K562 (cell line): ENCODE results near the gene KCNAB2. TPM values are rescaled to one million over a fixed set of nuclear protein-coding genes. Genes with fewer than 3 reads are reported as not detected.

Experiments used
- ATAC-seq: fragments of 200-7000 bp; cut with Tn5 transposase; 3 replicates; pipeline ENCODE4 v1.9.1; 2020; ENCODE audit warnings: moderate library complexity
- BruUV-seq: library from RNA; stranded (reverse); fragments of 400-500 nt; replicated peaks from 2 replicates; lab custom pipeline; 2021; lab: Mats Ljungman, UMichigan
- CTCF ChIA-PET: fragments of 300-600 bp; formaldehyde crosslinking; extraction: SDS; loops from one replicate; lab custom pipeline; 2021; ENCODE audit warnings: low intra/inter-chr PET ratio; lab: Yijun Ruan, JAX
- POLR2A ChIA-PET: fragments of 300-600, 350-650 bp; sonication (Branson Sonifier 250); formaldehyde crosslinking; extraction: SDS; loops from one replicate; lab custom pipeline; 2021; ENCODE audit warnings: antibody characterized with exemption, inconsistent platforms; lab: Yijun Ruan, JAX
- DNase-seq, 4 experiments: peaks; one replicate each; pipeline versions ENCODE4 v3.0.0 to v3.0.0-alpha.2; 2011 to 2018; ENCODE audit warnings: low spot score in 3 of 4, mixed read lengths in 3 of 4; ENCODE audit errors: extremely low read depth in 1 of 4
- FAIRE-seq: peaks from 2 replicates; lab custom pipeline; 2011; peaks lifted over from hg19 to GRCh38; lab: Jason Lieb, UNC
- H2AFZ ChIP-seq: 2 replicates; pipeline ENCODE4 v1.6.0; 2011; ENCODE audit warnings: low read depth, low read length, control low read depth, inconsistent platforms
- H3K27ac ChIP-seq: fragments of 200-600 bp; 3 replicates; pipeline ENCODE4 v1.8.0; 2011; ENCODE audit warnings: low read depth, mild to moderate bottlenecking, control low read depth, inconsistent platforms, low read length, moderate library complexity, mixed read lengths; ENCODE audit errors: extremely low read depth
- H3K27me3 ChIP-seq, 2 experiments: fragments of 300-600 bp in 1 of 2; 2 replicates in 1 of 2; 3 replicates in 1 of 2; pipeline versions ENCODE4 v1.6.0 to v1.8.0; 2011; ENCODE audit warnings: inconsistent platforms in 2 of 2, low read length in 2 of 2, mild to moderate bottlenecking in 1 of 2, mixed read lengths in 1 of 2, moderate library complexity in 1 of 2; ENCODE audit not compliant: control insufficient read depth in 2 of 2, insufficient read depth in 2 of 2
- H3K36me3 ChIP-seq: fragments of 300-600 bp; 3 replicates; pipeline ENCODE4 v1.8.0; 2011; ENCODE audit warnings: mild to moderate bottlenecking, low read length, inconsistent platforms; ENCODE audit not compliant: control insufficient read depth, insufficient read depth
- H3K4me1 ChIP-seq, 2 experiments: fragments of 200-600 bp in 1 of 2; replicated peaks in 1 of 2; 2 replicates in 1 of 2; 3 replicates in 1 of 2; pipeline versions ENCODE4 v1.5.1 to v1.8.0; 2011; ENCODE audit warnings: inconsistent platforms in 2 of 2, low read length in 2 of 2, mild to moderate bottlenecking in 1 of 2, mixed read lengths in 1 of 2, moderate library complexity in 1 of 2; ENCODE audit not compliant: control insufficient read depth in 2 of 2, insufficient read depth in 2 of 2
- H3K4me2 ChIP-seq: 2 replicates; pipeline ENCODE4 v1.6.1; 2011; ENCODE audit warnings: low read length, control low read depth, inconsistent platforms, mixed read lengths; ENCODE audit not compliant: insufficient read depth
- H3K4me3 ChIP-seq: fragments of 200-600 bp; sonication (generic), shearing (Covaris generic); 2 replicates; pipeline ENCODE4 v1.5.1; 2016; ENCODE audit warnings: control low read depth, inconsistent platforms
- H3K79me2 ChIP-seq: fragments of 200-600 bp; 3 replicates; pipeline ENCODE4 v1.8.0; 2011; ENCODE audit warnings: low read length, inconsistent platforms; ENCODE audit not compliant: control insufficient read depth, insufficient read depth
- H3K9ac ChIP-seq, 2 experiments: 2 replicates each; pipeline versions ENCODE4 v1.6.0 to v1.6.1; 2011; ENCODE audit warnings: low read depth in 2 of 2, low read length in 2 of 2, control low read depth in 1 of 2, inconsistent platforms in 1 of 2, mild to moderate bottlenecking in 1 of 2, mixed read lengths in 1 of 2; ENCODE audit not compliant: insufficient read depth in 1 of 2
- H3K9me1 ChIP-seq: one replicate; pipeline ENCODE4 v1.6.0; 2011; ENCODE audit warnings: inconsistent platforms, mild to moderate bottlenecking, low read length, moderate library complexity; ENCODE audit not compliant: control insufficient read depth, insufficient read depth
- H3K9me3 ChIP-seq: replicated peaks from 2 replicates; pipeline ENCODE4 v1.5.1; 2011; ENCODE audit warnings: low read depth, low read length, inconsistent platforms; ENCODE audit not compliant: control insufficient read depth, insufficient read depth
- H4K20me1 ChIP-seq: replicated peaks from 2 replicates; pipeline ENCODE4 v1.6.1; 2011; ENCODE audit warnings: low read length, inconsistent platforms, mixed read lengths; ENCODE audit not compliant: control insufficient read depth, insufficient read depth
- MLX ChIP-seq, 2 experiments: fragments of 450-650 bp in 1 of 2; sonication (generic) in 1 of 2; formaldehyde crosslinking; conservative IDR thresholded peaks; 2 replicates each; pipeline versions ENCODE4 v1.4.0 to v1.8.1; 2020 to 2022; ENCODE audit warnings: mild to moderate bottlenecking in 1 of 2, missing genetic modification reagents in 1 of 2
- MTA3 ChIP-seq: fragments of 450-650 bp; formaldehyde crosslinking; IDR thresholded peaks from 2 replicates; pipeline ENCODE4 v1.6.1; 2017; ENCODE audit warnings: mild to moderate bottlenecking, borderline replicate concordance
- NFRKB ChIP-seq: fragments of 450-650 bp; IDR thresholded peaks from 2 replicates; pipeline ENCODE4 v1.6.1; 2016; ENCODE audit warnings: low read depth
- PTRF ChIP-seq: fragments of 450-650 bp; IDR thresholded peaks from 2 replicates; pipeline ENCODE4 v1.6.1; 2016; ENCODE audit warnings: mild to moderate bottlenecking, missing genetic modification characterization, missing compliant biosample characterization
- ZBTB1 ChIP-seq: sonication (generic); formaldehyde crosslinking; IDR thresholded peaks from 2 replicates; pipeline ENCODE4 v1.8.1; 2023; ENCODE audit warnings: missing genetic modification reagents, low read depth, mild to moderate bottlenecking, borderline replicate concordance
- ZC3H11A ChIP-seq: IDR thresholded peaks from 2 replicates; pipeline ENCODE4 v1.6.1; 2012; ENCODE audit warnings: low read depth, low read length, improper control_type of control experiment
- ZFP36 ChIP-seq: fragments of 150-350 bp; IDR thresholded peaks from 2 replicates; pipeline ENCODE4 v1.6.1; 2018; ENCODE audit warnings: low read length, low read depth; ENCODE audit not compliant: partially characterized antibody
- ZNF395 ChIP-seq: fragments of 200-800 bp; sonication (Bioruptor generic); IDR thresholded peaks from 2 replicates; pipeline ENCODE4 v1.6.1; 2017; ENCODE audit warnings: missing genetic modification characterization, missing compliant biosample characterization
- WGBS: fragments of 100-300 bp; shearing (Covaris generic); methylation state at CpG from one replicate; pipeline ENCODE4 v1.1.6; 2016; ENCODE audit warnings: low coverage, mixed read lengths; ENCODE audit not compliant: insufficient coverage; ENCODE audit errors: missing lambda C conversion rate; 5-methylcytosine and 5-hydroxymethylcytosine counted together
- in situ Hi-C: fragments of 300-500 bp; cut with MboI; formaldehyde crosslinking; loops from 4 replicates; pipeline ENCODE4 v1.15.0; 2018; ENCODE audit warnings: inconsistent platforms, mixed read lengths
- intact Hi-C: fragments of 100-400 bp; cut with micrococcal nuclease; formaldehyde crosslinking; loops from 2 replicates; pipeline ENCODE4 v1.14.2; 2022
- polyA plus RNA-seq, 8 experiments: library from polyadenylated mRNA; depleted of rRNA in 4 of 8; stranded (reverse) in 5 of 8; unstranded in 3 of 8; fragments of >200 nt; fragmentation: Nextera tagmentation in 2 of 8; fragmentation: Illumina TruSeq in 1 of 8; extraction: Ambion mirVana in 2 of 8; extraction: Trizol in 1 of 8; gene quantifications; 2 replicates each; pipeline versions ENCODE4 v1.2.1 to v1.2.3, GENCODE V29; 2011 to 2014; ENCODE audit warnings: inconsistent platforms in 1 of 8, missing spikeins in 1 of 8
- total RNA-seq, 7 experiments: library from RNA; depleted of rRNA in 6 of 7; stranded (reverse); fragments of >200 nt in 6 of 7; fragmentation: Illumina TruSeq in 2 of 7; extraction: Trizol in 2 of 7; gene quantifications; 2 replicates each; pipeline versions ENCODE4 v1.2.1 to v1.2.3, GENCODE V29; 2011 to 2021; ENCODE audit warnings: low replicate concordance in 1 of 7

KCNAB2 gene
- total and polyA plus RNA-seq, 9 of the 15 experiments (the other 6 are each of a cell fraction or from before 2014, with no cell fraction given): 1.8 to 15.8 (median 7.1) TPM

- H3K4me2 ChIP-seq: no peak overlapping the region
- H3K9me1 ChIP-seq: peaks cover 4% of the 10 kb centered on the region
- H3K9ac ChIP-seq: no peak overlapping the region
- CTCF ChIA-PET: no interaction called here
- H3K27me3 ChIP-seq: peaks cover 0 to 25% of the 10 kb centered on the region in 2 experiments; a peak in 4 of 5 replicates
- no peaks in the 10 kb centered on the region for H3K36me3 ChIP-seq
- intact Hi-C loops: no loop called here
- H3K9me3 ChIP-seq: no peaks in the 10 kb centered on the region
- TF ChIP-seq MLX (CRISPR knock-in tag; conservative IDR thresholded peaks at IDR 0.05) (no peak), NFRKB (no peak), ZC3H11A (no peak), ZFP36 (peak; percentile 7), PTRF (no peak), ZBTB1 (CRISPR knock-in tag) (no peak), ZNF395 (CRISPR knock-in tag) (no peak), MTA3 (no peak)
- TF ChIP-seq, all 486 proteins: peak for 1
- in situ Hi-C loops: loop anchor here (5.0 kb wide), 1 partner anchor 298 kb away; no protein-coding TSS in a partner anchor
- 34% methylated on average over 11 of the region's 11 CpGs for WGBS
- ATAC-seq (no peak), DNase-seq (no peak), FAIRE-seq (no peak)
- Histone ChIP-seq H3K4me3 (no peak overlapping the region), H2AFZ (no peak overlapping the region), H3K4me1 (peaks cover 0 to 17% of the 10 kb centered on the region in 2 experiments; a peak in 2 of 5 replicates), H4K20me1 (peaks cover 67% of the 10 kb centered on the region), H3K79me2 (no peaks in the 10 kb centered on the region), H3K27ac (no peak overlapping the region)
- BruUV-seq: no TSS peak
- POLR2A ChIA-PET: interaction anchor here (0.5 to 2.9 kb wide), 2 partner anchors 10 to 385 kb away, joined by 3 to 12 read pairs; no protein-coding TSS in a partner anchor
Measured at GRCh38 chr1:6044481-6045109, 1.1 kb upstream of the KCNAB2 start.
